EL (cell line): Measurements from ENCODE around the gene ADGRG1.

ENCODE experiments used
- DNase-seq: peaks from one replicate; pipeline ENCODE4 v3.0.0-alpha.2; 2016

ADGRG1 gene

DNA sequence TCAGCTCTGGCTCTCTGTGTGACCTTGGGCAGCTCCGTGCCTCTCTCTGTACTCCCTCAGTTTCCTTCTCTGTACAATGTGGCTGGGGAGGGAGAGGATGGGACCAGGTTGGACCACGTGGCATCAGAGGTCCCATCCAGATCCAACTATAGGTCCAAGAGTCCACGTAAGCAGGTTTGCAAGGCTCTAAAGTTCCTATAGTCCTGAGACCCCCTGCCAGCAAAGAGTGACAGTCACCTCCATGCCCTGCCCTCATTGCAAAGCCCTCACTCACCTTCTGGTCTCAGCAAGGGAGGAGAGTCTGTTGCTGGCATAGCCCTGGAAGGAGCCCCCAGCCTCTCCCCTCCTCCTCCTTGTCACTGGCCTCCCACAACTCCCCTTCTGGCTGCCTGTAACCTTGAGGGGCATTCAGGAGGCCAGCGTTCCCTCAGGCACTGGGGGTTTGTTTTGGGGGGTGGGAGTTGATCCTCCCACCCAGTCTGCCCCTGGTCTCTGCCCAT, 60.1 kb downstream of the ADGRG1 start:
- no peak for DNase-seq

DNA sequence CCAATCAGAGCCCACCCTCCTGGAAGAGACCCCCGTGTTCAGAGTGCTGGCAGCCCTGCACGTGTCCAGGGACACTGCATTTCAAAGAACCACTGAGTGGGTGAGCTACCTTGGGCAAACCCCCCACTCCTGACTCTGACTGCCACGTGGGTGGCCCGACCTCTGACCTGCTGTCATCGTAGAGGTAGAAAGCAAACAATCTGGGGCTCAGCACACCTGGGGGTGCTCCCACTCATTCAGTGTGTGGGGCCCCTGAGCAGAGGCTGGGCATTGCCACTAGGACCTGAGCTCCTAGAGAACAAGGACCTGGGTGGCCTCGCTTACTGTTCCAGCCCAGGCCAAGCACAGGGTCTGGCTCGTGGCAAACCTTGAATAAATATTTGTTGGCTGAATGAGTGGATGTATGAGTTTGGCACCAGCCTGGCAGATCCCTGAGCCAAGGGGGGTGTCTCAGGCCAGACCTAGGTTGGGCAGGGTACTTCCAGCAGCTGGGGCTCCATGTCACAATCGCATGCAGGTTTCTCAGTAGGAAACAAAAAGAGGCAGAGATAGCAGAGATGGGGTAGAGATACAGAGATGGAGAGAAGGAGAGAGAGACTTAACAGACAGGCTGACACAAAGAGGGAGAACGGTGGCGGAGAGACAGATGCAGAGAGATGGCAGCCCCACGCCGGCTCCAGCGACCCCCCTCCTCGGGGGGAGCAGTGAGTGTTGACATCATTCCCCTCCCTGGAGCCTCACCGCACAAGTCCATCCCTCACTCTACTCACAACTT, 60.7 kb downstream of the ADGRG1 start:
- DNase-seq, result no peak

DNA sequence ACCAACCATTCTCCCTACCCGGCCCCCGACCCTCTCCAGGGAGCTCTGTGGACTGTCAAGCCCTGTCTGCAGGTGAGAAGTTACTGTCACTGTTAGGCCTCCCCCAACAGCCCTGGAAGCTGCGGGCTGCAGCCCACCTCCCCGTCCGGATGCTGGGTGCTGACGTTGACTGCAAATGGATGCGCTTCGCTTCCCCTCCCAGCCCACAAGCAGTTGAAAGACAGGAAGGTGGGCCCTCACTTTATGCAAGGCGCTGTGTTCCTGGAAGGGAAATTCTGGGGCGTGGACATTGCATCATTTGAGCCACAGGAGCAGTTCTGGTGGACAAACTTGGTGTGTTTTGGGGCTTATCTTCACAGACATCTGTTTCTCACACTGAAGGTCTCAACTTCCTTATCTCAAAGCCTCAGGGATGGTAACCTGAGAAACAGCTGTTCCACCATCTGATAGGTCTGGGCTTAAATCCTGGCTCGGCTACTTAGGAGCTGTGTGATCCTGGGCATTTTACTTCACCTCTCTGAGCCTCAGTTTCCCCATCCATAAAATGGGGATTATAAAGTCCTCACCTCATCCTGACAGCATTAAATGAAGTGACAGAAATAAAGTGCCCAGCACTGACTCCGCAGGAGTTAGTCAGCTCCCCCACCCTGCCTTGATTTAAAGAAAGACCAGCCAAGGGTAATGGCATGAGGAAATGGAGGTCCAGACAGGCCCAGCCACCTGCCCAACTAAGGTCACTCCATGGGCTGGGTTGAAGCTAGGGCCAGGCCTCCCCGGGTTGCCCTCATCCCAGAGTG, 61.5 kb downstream of the ADGRG1 start:
- DNase-seq, result no peak

DNA sequence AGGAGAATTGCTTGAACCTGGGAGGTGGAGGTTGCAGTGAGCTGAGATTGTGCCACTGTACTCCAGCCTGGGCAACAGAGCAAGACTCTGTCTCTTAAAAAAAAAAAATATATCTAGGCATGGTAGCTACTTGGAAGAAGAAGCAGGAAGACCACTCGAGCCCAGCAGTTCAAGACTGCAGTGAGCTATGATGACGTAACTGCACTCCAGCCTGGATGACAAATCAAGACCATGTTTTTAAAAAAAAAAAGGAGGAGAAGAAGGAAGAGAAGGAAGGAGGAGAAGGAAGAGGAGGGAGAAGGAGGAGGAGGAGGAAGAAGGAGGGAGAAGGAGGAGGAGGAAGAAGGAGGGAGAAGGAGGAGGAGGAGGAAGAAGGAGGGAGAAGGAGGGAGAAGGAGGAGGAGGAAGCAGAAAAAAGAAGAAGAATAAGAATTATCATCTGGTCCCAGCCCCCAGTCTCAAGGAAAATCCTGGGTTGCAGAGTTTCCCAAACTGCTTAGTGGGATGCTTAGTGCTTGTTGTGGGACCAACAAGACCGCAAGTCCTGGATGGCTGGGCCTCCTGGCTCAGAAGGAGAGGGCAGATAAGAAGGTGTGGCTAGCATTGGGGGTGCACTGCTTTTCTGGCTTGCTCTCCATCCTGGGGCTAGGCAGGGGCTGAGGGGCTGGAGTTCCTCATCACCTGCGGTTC, 62.5 kb downstream of the ADGRG1 start:
- DNase-seq, result no peak

DNA sequence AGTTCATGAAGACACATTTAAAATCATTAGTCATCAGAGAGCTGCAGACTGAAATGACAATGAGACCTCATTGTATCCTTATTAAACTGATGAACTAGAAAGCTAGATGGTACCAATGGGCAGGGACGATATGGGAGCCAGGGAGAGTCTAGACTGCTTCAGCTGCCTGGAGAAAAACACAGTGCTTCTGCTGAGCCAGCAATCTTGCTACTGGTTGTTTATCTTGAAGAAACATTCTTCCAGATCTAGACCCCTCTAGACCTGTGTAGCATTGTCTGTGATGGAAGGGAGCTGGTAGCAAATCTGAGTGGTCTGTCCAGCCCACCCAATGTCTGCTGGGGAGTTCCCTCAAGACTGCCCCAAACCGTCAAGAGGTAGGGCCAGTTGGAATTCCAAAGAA, 64.2 kb downstream of the ADGRG1 start:
- no peak for DNase-seq

DNA sequence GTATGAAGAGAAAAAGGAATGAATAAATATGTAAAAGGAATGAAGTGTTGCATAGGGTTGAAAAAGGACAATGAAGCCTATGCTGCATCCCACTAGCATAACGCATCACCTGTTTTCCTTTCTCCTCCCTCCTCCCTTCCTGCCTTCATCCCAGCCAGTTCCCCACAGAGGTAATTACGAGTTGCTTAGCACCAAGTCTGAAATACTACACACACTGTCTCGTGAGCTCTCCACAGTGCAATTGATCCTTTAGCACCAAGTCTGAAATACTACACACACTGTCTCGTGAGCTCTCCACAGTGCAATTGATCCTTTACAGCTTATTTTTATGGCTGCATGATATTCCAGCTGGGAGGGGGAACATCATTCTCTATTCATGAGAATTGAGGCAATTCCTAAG, 65.1 kb downstream of the ADGRG1 start:
- DNase-seq, result no peak

DNA sequence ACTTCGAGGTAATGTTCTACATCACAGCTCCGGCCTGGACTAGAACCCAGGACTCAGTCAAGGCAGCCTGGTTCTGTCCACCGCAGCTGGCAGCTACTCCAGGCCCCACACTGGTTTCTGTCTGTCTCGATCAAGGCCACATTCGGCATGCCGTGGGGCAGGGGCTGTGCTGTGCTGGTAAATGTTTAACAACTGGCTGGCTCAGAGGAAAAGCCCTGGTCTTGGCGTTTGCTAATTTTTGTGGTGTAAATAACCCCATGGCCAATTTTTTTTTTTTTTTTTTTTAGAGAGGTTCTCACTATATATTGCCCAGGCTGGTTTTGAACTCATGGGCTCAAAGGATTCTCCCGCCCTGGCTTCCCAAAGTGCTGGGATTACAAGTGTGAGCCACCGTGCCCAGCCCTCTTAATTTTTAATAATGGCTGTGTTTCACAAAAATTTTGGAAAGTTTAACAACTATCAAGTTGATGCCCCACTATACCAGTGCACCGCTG, 65.8 kb downstream of the ADGRG1 start:
- DNase-seq, result no peak

DNA sequence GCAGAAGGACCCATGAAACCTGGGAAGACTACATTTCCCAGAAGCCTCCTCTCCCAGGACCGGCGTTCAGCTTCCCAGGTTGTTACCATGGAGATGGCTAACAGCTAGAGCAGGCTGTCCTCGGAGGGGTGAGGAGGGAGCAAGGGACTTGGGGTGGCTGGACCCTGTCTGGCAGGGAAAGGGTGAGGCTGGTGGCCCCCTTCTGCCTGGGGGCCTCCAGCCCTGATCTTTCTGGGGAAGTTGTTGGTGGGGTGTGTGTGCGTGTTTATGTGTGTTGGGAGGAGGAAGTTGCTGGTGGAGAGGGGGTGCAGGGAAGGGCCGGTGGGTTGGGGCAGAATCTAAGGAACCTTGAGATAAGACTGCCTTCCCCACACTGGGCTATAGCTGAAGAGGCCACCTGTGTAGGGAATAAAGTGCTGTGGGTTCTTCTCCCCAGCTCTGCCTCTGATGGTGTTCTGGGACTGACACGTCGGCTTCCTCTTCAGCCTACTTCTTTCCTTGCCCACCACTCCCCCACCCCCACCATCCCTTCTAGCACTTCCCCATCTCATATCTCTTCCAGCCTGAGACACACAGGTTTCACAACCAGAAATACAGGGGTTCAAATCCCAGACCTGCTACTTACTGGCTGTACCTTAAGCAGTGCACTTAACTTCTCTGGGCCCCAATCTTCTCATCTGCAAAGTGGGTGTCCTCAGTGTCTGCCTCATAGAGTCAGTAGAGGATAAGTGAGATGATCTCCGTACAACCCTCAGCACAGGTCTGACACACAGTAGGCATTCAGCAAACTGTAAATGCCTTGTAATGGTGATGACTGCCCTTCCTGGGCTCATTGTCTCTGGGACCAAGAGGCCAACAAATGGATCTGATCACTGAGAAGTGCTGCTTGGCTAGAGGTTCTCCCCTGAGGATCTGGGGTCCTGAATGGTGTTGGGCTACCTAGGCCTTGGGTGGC, 66.6 kb downstream of the ADGRG1 start, which contains the start of gene DRC7:
Gene DRC7, plus strand, starts transcription at position 82 of the 955 bp plus-strand sequence. CDS start 3,144 bp downstream, outside the sequence.
- DNase-seq, result peak; percentile 34

DNA sequence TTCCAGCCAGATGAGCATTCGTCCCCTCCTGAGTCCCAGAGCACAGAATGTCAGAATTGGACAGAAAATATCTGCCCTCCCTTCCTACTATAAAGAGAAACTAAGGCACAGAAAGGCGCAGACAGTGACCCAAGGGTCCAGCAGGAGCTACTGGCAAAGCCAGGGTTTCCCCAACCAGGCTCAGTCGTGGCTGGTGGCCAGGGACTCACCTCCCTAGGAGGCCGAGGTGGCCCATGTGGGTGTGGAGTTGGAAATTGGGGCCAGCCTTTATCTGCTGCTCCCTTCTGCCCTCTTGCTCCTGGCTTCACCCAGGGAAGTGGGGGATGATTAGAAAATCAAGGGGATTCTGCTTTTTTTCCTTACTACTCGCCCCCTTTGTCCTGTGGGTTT, 67.2 kb downstream of the ADGRG1 start:
- DNase-seq, result no peak

DNA sequence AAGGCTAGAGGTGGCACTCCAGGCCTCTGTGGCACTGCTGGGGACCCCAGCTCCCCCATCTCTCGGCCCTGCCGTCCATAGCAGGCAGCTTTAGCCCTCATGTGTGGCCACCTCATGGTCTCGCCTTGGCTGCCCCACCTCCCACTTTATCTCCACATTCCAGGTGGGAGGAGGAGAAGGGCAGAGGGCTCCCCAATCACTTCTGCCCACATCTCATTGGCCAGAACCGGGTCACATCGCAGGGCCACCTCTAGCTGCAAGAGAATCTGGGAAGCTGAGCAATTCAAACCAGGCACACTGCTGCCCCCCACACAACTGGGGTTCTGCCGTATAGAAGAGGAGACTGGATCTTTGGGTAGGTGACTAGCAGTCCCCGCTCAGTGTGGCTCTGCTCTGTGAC, 67.8 kb downstream of the ADGRG1 start:
- DNase-seq, result no peak

DNA sequence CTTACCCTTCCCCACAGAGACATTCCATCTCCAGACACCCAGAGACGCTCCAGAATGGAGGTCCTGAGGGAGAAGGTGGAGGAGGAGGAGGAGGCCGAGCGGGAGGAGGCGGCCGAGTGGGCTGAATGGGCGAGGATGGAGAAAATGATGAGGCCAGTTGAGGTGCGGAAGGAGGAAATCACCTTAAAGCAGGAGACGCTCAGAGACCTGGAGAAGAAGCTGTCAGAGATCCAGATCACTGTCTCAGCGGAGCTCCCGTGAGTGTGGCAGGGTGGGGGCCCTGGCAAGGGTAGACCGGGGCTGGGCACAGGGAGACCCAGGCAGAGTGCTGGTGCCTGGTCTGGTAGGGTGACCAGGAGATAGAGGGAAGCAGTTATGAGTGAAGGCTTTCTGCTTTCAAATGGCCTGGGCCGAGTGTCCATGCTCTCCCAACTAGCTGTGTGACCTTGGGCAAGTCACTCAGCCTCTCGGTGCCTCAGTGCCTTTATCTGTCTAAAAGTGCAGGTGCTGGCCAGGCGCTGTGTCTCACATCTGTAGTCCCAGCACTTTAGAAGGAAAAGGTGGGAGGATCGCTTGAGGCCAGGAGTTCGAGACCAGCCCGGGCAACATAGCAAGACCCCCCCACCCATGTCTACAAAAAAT, 69.6 kb downstream of the ADGRG1 start:
- DNase-seq, result no peak

DNA sequence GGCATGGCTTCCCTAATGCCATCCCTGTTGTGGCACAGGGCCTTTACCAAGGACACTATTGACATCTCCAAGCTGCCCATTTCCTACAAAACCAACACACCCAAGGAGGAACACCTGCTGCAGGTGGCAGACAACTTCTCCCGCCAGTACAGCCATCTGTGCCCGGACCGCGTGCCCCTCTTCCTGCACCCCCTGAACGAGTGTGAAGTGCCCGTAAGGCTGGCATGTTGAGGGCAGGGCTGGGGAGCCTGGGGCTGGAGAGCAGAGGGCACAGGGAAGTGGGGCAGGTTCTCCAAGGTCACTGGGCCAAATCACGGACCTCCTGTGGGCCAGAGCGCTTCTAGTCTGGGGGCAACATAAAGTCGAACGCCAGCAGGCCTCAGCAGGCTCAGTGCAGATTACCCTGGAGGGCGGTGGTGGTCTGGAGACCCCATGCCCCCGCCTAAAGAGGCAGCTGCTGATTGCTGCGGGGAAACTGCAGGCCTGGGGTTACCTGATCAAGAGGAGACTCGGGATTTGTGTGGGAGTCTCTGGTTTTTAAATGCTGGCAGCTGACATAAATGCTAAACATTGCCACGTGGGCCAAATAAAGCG, 70.5 kb downstream of the ADGRG1 start:
- DNase-seq, result no peak

DNA sequence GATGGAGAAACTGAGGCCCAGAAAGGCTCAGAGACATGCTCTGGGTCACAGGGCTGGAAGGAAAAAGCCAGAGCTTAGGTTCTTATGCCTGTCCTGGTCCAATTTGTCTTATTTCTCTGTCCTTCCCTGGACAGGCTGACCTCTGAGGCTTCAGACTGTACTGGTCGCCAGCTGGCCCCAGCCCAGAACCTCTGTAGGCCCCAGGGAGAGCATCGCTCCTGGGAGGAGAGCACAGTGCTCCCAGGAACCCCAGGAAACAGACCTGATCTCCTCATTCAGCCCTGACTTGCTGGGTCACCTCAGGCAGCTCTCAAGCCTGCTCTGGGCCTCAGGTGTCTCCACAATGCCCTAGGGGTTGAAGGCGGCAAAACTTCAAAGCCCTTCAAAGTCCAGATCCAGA, 71.1 kb downstream of the ADGRG1 start:
- no peak for DNase-seq

DNA sequence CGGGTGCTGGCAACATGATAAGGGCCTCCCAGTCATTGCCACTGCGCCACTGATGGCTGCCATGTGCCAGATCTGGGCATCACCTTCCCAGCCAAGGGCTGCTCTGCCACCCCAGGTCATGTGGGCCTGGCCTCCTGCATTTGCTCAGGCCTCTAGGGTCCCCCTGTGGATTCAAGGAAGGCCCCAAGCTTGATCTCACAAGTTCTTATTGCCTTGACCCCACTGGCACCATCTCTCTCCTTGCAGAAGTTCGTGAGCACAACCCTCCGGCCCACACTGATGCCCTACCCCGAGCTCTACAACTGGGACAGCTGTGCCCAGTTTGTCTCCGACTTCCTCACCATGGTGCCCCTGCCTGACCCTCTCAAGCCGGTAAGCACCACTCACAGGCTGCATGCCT, 71.5 kb downstream of the ADGRG1 start:
- no peak for DNase-seq

DNA sequence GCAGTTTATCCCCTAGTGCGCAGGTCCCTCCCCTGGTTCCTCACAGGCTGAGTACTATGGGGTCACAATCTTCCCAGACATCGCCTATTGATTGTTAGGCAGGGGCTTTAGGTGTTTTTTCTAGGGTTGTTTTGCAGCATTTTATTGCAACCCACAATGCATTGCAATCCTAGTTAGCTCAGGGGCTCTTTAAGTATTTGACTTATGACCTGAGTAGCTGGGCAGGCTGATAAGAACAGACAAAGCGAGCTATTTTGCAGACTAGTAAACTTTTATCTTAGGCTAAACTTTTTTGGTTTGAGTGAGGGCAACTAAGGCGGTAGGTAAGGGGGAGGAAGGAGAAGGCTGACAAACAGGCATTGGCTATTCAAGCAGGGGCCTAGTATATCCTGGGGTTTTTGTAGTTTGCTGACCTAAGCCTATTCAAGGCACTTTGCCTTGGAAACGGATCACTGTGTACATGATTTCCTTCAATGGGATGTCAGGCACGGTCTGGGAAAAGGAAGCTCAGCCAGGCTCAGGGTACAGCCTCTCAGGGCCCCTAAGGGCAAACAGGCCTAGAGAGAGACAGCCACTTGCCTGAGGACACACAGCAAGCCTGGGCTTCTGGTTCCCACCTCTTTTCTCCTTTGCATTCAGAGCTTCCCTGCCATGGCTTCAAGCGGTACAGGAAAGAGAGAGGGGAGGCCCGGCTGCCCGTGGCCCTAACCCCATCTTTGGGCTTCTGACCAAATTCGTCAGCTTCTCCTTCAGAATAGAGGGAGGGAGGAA, 72.5 kb downstream of the ADGRG1 start:
- no peak for DNase-seq

DNA sequence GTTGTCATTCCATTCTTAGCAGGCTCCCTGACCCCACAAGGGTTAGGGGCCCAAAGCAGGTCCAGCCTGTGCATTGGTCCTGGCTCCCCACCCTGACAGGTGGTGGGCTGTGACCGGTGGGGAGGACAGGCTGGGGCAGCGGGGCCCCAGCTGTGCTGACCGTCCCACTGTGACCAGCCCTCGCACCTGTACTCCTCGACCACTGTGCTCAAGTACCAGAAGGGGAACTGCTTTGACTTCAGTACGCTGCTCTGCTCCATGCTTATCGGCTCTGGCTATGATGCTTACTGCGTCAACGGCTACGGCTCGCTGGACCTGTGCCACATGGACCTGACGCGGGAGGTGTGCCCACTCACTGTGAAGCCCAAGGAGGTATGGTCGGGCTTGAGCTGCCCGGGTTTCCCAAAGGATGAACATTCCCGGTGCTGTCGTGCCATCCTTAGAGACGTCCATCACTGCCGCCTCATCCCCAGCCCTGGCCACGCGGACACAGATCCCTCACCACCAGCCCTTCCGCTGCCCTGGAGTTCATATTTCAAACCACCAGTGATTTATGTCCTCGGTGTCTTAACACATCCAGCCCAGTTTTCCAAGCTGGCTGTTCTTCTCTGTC, 73.4 kb downstream of the ADGRG1 start:
- DNase-seq, result no peak

DNA sequence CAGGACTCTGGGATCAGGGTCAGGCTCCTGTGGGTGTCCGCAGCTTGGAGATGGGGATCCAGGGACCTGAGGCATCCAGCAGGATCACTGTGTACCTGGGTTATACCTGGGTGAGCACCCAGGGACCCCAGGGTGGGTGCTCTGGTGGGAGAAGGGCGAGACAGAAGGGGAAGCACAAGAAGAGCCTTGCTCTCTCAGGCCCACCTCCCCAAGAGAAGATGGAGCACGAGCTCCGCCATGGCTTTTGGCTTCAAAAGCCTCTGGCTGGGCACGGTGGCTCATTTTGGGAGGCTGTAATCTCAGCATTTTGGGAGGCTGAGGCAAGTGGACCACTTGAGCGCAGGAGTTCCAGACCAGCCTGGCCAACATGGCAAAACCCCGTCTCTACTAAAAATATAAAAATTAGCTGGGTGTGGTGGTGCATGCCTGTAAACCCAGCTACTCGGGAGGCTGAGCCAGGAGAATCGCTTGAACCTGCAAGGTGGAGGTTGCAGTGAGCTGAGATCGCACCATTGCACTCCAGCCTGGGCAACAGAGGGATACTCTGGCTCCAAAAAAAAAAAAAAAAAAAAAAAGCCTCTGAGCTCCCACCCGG, 75.1 kb downstream of the ADGRG1 start:
- DNase-seq, result no peak

DNA sequence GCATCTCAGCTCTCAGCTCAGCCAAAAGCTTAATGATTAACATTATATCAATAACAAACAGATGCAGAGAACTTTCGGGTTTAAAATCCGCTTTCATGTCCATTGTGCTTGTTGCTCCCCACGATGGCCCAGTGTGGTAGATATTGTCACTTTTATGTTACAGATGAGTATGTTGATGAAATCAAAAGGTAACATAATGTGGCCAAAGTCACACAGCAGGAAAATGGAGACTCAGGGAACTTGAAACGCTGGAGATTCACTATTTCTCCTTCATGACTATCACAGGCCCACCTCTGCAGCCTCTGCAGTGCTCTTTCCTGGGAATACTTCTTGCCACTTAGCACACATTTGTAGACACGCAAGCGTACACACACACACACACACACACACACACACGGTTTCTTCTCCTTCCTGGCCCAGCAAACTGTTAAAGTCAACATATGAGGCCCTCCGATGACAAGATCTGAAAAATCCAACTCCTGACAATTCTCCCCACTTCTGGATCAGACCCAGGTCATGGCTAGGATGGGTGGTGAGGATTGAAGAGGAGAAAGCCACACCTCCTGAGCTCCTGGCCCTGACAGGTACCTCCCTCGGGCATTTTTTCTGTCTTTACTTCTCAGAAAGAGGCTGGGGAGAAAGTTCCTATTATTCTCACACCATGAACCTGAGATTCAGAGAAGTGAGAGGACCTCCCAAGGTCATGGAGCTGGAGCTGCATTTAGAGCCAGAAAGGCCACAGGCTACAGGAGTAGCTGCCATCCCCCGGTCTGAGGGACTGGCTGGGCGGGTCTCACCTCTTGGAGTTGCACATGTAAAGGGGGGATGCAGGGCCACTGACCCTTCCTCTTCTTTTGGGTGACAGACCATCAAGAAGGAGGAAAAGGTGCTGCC, 75.8 kb downstream of the ADGRG1 start:
- no peak for DNase-seq
